Natural killer cell treated with Interleukin-12 subunit alpha and Interleukin-12 subunit beta and Interleukin-15 and Interleukin-18, amount 100 ng/mL, for 72 hours (primary cell): ENCODE results near the gene CLTA. TPM values are rescaled to one million over a fixed set of nuclear protein-coding genes. Genes with fewer than 3 reads are reported as not detected.
"Not testable (repeated sequence)": the region's sequence is repeated elsewhere in the genome, so short reads cannot be mapped to it uniquely, and the experiment has no call there.

Experiments
- ATAC-seq, 2 donors: fragments of 150-1000 bp; cut with Tn5 transposase in 1 of 2; sonication (Bioruptor Pico), chemical (Tn5 transposase) in 1 of 2; 2 replicates each; pipeline ENCODE4 v1.10.0; 2021
- DNase-seq: peaks from one replicate; pipeline ENCODE4 v3.0.0; 2022; ENCODE audit warnings: low spot score
- H3K27ac Mint-ChIP-seq, 2 donors: 1 replicate in 1 of 2; 2 replicates in 1 of 2; pipeline ENCODE4 v1.8.0; 2022; ENCODE audit warnings: mixed read lengths in 2 of 2, mild to moderate bottlenecking in 1 of 2, moderate library complexity in 1 of 2
- H3K27me3 Mint-ChIP-seq, 2 donors: 1 replicate in 1 of 2; 2 replicates in 1 of 2; pipeline ENCODE4 v1.8.0; 2022; ENCODE audit warnings: mixed read lengths in 2 of 2
- H3K36me3 Mint-ChIP-seq: one replicate; pipeline ENCODE4 v1.8.0; 2022; ENCODE audit warnings: mixed read lengths
- H3K4me1 Mint-ChIP-seq, 2 donors: 1 replicate in 1 of 2; 2 replicates in 1 of 2; pipeline ENCODE4 v1.8.0; 2022; ENCODE audit warnings: low read depth in 2 of 2, mixed read lengths in 2 of 2, mild to moderate bottlenecking in 1 of 2
- H3K4me3 Mint-ChIP-seq: one replicate; pipeline ENCODE4 v1.8.0; 2022; ENCODE audit warnings: mixed read lengths
- H3K9me3 Mint-ChIP-seq: 2 replicates; pipeline ENCODE4 v1.8.0; 2022; ENCODE audit warnings: mixed read lengths
- total RNA-seq, 2 donors: library from RNA; stranded (reverse); gene quantifications; one replicate each; pipeline ENCODE4 v1.2.3, GENCODE V29; 2022

The CLTA gene
- total RNA-seq, 2 donors from 2014 or later, result 133 to 178 TPM

- no peak for DNase-seq
- Mint-ChIP-seq H3K36me3 (peaks cover 14% of the 10 kb centered on the region), H3K27me3 (no peaks in the 10 kb centered on the region), H3K27ac (peak overlapping the region; percentile 89 to 92), H3K4me3 (peak overlapping the region; percentile 83), H3K4me1 (peaks cover 47 to 60% of the 10 kb centered on the region in 2 donors), H3K9me3 (no peaks in the 10 kb centered on the region)
- ATAC-seq, result no peak
Observed at GRCh38 chr9:36150574-36151315, 40.0 kb upstream of the CLTA start.

GRCh38 chr9:36151316-36152210 lies 39.2 kb upstream of the CLTA start:
- H3K4me1 Mint-ChIP-seq, result peaks cover 41 to 52% of the 10 kb centered on the region in 2 donors
- peaks cover 7% of the 10 kb centered on the region for H3K36me3 Mint-ChIP-seq
- DNase-seq (peak; percentile 95), ATAC-seq (peak; percentile 94 to 96)
- H3K27ac Mint-ChIP-seq, result peak overlapping the region; percentile 89 to 92
- no peaks in the 10 kb centered on the region for H3K9me3 Mint-ChIP-seq
- no peaks in the 10 kb centered on the region for H3K27me3 Mint-ChIP-seq
- peak overlapping the region; percentile 83 for H3K4me3 Mint-ChIP-seq

- no peak for DNase-seq
- Mint-ChIP-seq H3K4me1 (peaks cover 31 to 42% of the 10 kb centered on the region in 2 donors), H3K4me3 (peak overlapping the region; percentile 67), H3K36me3 (peaks cover 6% of the 10 kb centered on the region), H3K27me3 (no peaks in the 10 kb centered on the region), H3K27ac (peak overlapping the region; percentile 59 to 72), H3K9me3 (no peaks in the 10 kb centered on the region)
- no peak for ATAC-seq
Observed at GRCh38 chr9:36152741-36153438, 37.8 kb upstream of the CLTA start.

DNA sequence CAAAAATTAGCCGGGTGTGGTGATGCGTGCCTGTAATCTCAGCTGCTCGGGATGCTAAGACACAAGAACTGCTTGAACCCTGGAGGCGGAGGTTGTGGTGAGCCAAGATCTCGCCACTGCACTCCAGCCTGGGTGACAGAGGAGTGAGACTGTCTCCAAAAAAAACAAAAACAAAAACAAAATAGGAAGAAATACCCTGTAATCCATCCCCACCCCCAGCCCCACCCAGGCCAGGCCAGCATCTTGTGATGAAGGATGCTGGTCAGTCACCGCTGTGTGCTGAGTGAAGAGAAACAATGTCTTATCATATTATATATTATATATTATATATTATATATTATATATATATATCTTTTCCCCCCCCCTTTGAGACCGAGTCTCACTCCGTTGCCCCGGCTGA lies 37.0 kb upstream of the CLTA start:
- Mint-ChIP-seq H3K36me3 (peaks cover 6% of the 10 kb centered on the region), H3K27me3 (no peaks in the 10 kb centered on the region), H3K9me3 (no peaks in the 10 kb centered on the region), H3K4me1 (peaks cover 35 to 39% of the 10 kb centered on the region in 2 donors), H3K27ac (peak overlapping the region; percentile 59 to 72), H3K4me3 (peak overlapping the region; percentile 67)
- ATAC-seq, result no peak
- DNase-seq, result no peak

GRCh38 chr9:36154331-36154952 lies 36.3 kb upstream of the CLTA start:
- no peaks in the 10 kb centered on the region for H3K9me3 Mint-ChIP-seq
- peak overlapping the region; percentile 43 for H3K27ac Mint-ChIP-seq
- no peak for DNase-seq
- H3K27me3 Mint-ChIP-seq, result no peaks in the 10 kb centered on the region
- H3K4me1 Mint-ChIP-seq, result peaks cover 37 to 46% of the 10 kb centered on the region in 2 donors
- peaks cover 6% of the 10 kb centered on the region for H3K36me3 Mint-ChIP-seq
- H3K4me3 Mint-ChIP-seq, result peak overlapping the region; percentile 11
- no peak for ATAC-seq

DNA sequence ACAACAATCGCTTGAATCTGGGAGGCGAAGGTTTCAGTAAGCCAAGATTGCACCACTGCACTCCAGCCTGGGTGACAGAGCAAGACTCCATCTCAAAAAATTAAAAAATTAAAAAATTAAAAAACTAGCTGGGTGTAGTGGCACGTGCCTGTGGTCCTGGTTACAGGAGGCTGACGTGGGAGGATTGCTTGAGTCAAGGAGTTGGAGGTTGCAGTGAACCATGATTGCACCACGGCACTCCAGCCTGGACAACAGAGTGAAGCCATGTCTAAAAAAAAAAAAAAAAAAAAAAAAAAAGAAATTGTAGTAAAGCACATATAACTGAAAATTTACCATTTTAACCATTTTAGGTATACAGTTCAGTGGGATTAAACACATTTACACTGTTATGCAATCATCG lies 34.6 kb upstream of the CLTA start:
- H3K36me3 Mint-ChIP-seq, result peaks cover 6% of the 10 kb centered on the region
- no peak overlapping the region for H3K4me3 Mint-ChIP-seq
- H3K27ac Mint-ChIP-seq, result no peak overlapping the region
- peaks cover 31 to 37% of the 10 kb centered on the region in 2 donors for H3K4me1 Mint-ChIP-seq
- no peaks in the 10 kb centered on the region for H3K9me3 Mint-ChIP-seq
- DNase-seq (no peak), ATAC-seq (no peak)
- H3K27me3 Mint-ChIP-seq, result no peaks in the 10 kb centered on the region

DNA sequence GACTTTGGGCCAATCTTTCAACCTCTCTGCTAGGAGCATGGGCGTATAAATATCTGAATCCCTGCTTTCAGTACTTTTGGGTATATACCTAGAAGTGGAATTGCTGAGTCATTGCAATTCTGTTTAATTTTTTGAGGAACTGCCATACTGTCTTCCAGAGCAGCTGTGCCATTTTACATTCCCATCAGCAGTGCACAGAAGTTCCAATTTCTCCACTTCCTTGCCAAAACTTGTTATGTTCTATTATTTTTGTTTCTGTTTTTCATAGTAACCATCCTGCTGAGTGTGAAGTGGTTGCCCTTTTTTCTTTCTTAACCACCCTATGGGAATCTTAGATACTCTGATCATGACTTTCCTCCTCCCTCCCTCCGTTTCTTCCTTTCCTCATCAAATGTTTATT lies 32.6 kb upstream of the CLTA start:
- DNase-seq (no peak), ATAC-seq (no peak)
- peak overlapping the region in 1 of 2 donors; percentile 28 for H3K27ac Mint-ChIP-seq
- H3K4me3 Mint-ChIP-seq, result no peak overlapping the region
- no peaks in the 10 kb centered on the region for H3K27me3 Mint-ChIP-seq
- no peaks in the 10 kb centered on the region for H3K9me3 Mint-ChIP-seq
- H3K36me3 Mint-ChIP-seq, result peaks cover 6% of the 10 kb centered on the region
- H3K4me1 Mint-ChIP-seq, result peaks cover 20 to 27% of the 10 kb centered on the region in 2 donors

- Mint-ChIP-seq H3K4me1 (peaks cover 15 to 22% of the 10 kb centered on the region in 2 donors), H3K27ac (peak overlapping the region in 1 of 2 donors; percentile 28), H3K27me3 (no peaks in the 10 kb centered on the region), H3K36me3 (peaks cover 6% of the 10 kb centered on the region), H3K9me3 (no peaks in the 10 kb centered on the region), H3K4me3 (no peak overlapping the region)
- ATAC-seq, result no peak
- DNase-seq, result no peak
Observed at GRCh38 chr9:36158917-36159316, 31.8 kb upstream of the CLTA start.

- ATAC-seq, DNase-seq, H3K4me3 Mint-ChIP-seq, H3K27ac Mint-ChIP-seq, H3K27me3 Mint-ChIP-seq, H3K36me3 Mint-ChIP-seq, H3K9me3 Mint-ChIP-seq: not testable (repeated sequence)
- peaks cover 11 to 16% of the 10 kb centered on the region in 2 donors for H3K4me1 Mint-ChIP-seq
Observed at GRCh38 chr9:36159509-36159908, 31.2 kb upstream of the CLTA start.

- H3K9me3 Mint-ChIP-seq, ATAC-seq, H3K4me3 Mint-ChIP-seq, H3K36me3 Mint-ChIP-seq, H3K27ac Mint-ChIP-seq, DNase-seq, H3K27me3 Mint-ChIP-seq: not testable (repeated sequence)
- H3K4me1 Mint-ChIP-seq, result peaks cover 11 to 13% of the 10 kb centered on the region in 2 donors
Observed at GRCh38 chr9:36160126-36160525, 30.6 kb upstream of the CLTA start.

DNA sequence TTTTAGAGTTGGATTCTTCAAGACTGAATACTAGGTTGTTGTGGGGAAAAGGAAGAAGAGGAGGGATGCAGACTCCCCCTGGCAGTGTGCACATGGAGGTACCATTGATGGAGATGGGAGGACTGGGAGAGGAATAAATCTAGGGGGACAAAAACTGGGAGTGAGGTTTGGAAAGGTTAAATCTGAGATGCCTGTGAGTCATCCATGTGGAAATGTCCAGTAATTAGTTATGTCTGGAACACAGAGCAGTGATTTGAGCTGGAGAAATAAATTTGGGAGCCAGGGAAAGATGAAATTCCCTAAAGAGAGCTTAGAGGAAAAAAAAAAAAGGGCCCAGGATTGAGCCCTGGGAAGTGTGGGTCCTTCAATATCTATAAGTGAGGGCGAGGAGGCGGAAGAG lies 29.5 kb upstream of the CLTA start:
- Mint-ChIP-seq H3K27me3 (no peaks in the 10 kb centered on the region), H3K9me3 (no peaks in the 10 kb centered on the region), H3K27ac (peak overlapping the region in 1 of 2 donors; percentile 2), H3K36me3 (no peaks in the 10 kb centered on the region), H3K4me1 (peaks cover 11 to 13% of the 10 kb centered on the region in 2 donors), H3K4me3 (no peak overlapping the region)
- ATAC-seq (no peak), DNase-seq (no peak)

DNA sequence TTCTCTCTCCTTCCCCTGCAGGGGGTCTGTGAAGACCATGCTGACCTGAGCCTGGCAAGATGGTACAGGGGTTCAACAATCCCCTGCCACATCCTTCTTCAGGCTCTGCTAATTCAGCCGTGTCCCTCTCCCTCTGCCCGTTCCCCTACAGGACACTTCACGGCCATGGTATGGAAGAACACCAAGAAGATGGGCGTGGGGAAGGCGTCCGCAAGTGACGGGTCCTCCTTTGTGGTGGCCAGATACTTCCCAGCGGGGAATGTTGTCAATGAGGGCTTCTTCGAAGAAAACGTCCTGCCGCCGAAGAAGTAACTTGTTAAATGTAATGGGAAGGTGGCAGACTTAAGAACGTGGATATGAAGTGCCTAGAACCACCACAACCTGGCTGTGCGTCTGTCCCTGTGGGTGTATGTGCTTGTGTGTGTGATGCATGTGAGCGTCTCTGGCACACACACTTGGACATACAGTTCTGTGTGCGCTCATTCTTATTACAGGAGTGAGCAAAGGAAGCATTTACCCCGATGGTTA lies 28.4 kb upstream of the CLTA start:
- ATAC-seq (no peak), DNase-seq (no peak)
- no peaks in the 10 kb centered on the region for H3K27me3 Mint-ChIP-seq
- H3K9me3 Mint-ChIP-seq, result no peaks in the 10 kb centered on the region
- H3K27ac Mint-ChIP-seq, result no peak overlapping the region
- H3K4me1 Mint-ChIP-seq, result peaks cover 13 to 15% of the 10 kb centered on the region in 2 donors
- no peak overlapping the region for H3K4me3 Mint-ChIP-seq
- H3K36me3 Mint-ChIP-seq, result no peaks in the 10 kb centered on the region
